ENCODE measurements around the gene ACTR1A.

DNA sequence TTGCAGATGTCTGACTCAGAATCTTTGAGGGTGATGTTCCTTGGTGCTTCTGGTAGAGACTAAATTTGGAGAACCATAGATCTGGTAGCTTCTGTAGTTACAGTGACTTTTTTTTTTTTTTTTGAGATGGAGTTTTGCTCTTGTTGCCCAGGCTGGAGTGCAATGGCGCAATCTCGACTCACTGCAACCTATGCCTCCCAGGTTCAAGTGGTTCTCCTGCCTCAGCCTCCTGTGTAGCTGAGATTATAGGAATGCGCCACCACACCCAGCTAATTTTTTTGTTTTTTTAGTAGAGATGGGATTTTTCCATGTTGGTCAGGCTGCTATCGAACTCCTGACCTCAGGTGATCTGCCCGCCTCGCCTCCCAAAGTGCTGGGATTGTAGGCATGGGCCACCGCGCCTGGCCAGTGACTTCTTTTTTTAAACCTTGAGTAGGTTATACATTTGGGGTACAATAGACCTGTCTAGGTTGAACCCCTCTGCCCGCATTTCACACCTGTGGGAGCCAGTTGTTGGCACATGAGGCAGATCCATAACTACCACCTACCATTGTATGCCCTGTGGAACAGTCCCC lies 48.2 kb upstream of the ACTR1A start:
- TF ChIP-seq EZH2 (IDR thresholded peaks at IDR 0.05) (no peak), POLR2AphosphoS5 (IDR thresholded peaks at IDR 0.05; ENCODE audit: borderline replicate concordance, low read depth, low read length) (no peak), FOXP2 (optimal IDR thresholded peaks at IDR 0.05; ENCODE audit: control extremely low read depth, extremely low read length, insufficient read depth) (no peak)

Measured in SK-N-MC (cell line).